ENCODE measurements around the gene TLCD1. TPM values are rescaled to one million over a fixed set of nuclear protein-coding genes. Genes with fewer than 3 reads are reported as not detected.

TLCD1 gene
- total and polyA plus RNA-seq, 2 of the 8 experiments (the other 6 are each of a cell fraction or from before 2014, with no cell fraction given) = 40.7 to 128 TPM

- no peak overlapping the region for H2BK12ac ChIP-seq (ENCODE audit: low read depth, low read length)
- H4K91ac ChIP-seq (replicated peaks; ENCODE audit: insufficient read length, low read length) = no peak overlapping the region
- no peaks in the 10 kb centered on the region for H3K4me1 ChIP-seq (replicated peaks in 1 of 4; ENCODE audit: control insufficient read depth in 3 of 4, insufficient read depth in 4 of 4, low read length in 3 of 4)
- no peak overlapping the region for H2BK15ac ChIP-seq (ENCODE audit: low read length)
- no peak overlapping the region for H3K18ac ChIP-seq (ENCODE audit: extremely low read depth, low read length)
- no peak overlapping the region for H3K4ac ChIP-seq (replicated peaks; ENCODE audit: insufficient read length, low read depth, low read length)
- no peaks in the 10 kb centered on the region for H3K27me3 ChIP-seq (replicated peaks in 1 of 4; ENCODE audit: control insufficient read depth in 3 of 4, extremely low read depth in 1 of 4, insufficient read depth in 3 of 4, low read length in 3 of 4)
- CTCF ChIA-PET (ENCODE audit: partially characterized antibody) = interaction anchor here (1.2 to 1.4 kb wide), 2 partner anchors 12 to 14 kb away, joined by 3 to 4 read pairs; no protein-coding TSS in a partner anchor
- 95% methylated on average over 3 of the region's 3 CpGs; no CpG with 5 or more reads in 1 of the 2 experiments for WGBS, 2 experiments (ENCODE audit: extremely low coverage in 1 of 2, insufficient coverage in 1 of 2, insufficient read length in 1 of 2, insufficient replicate concordance in 2 of 2, low coverage in 1 of 2, low lambda C conversion rate in 2 of 2, missing lambda C conversion rate in 1 of 2)
- no peak overlapping the region for H2BK20ac ChIP-seq (ENCODE audit: low read length)
- DNase-seq (ENCODE audit: low read depth in 1 of 2, low spot score in 2 of 2) = no peak
- H3K23me2 ChIP-seq (ENCODE audit: low read depth, low read length) = no peaks in the 10 kb centered on the region
- H2AFZ ChIP-seq (ENCODE audit: low read length) = no peak overlapping the region
- H4K20me1 ChIP-seq (replicated peaks in 1 of 2; ENCODE audit: control insufficient read depth in 1 of 2, insufficient read depth in 2 of 2, low read length in 2 of 2) = peaks cover 3% of the 10 kb centered on the region in 2 experiments
- H3K27ac ChIP-seq (ENCODE audit: low read depth, low read length) = no peak overlapping the region
- H3K56ac ChIP-seq (replicated peaks; ENCODE audit: insufficient read length, low read depth, low read length) = no peak overlapping the region
- H2BK5ac ChIP-seq (ENCODE audit: low read depth, low read length) = no peak overlapping the region
- H3K79me1 ChIP-seq (ENCODE audit: low read depth, low read length) = no peaks in the 10 kb centered on the region
- H3K9ac ChIP-seq (replicated peaks in 1 of 4; ENCODE audit: extremely low read depth in 1 of 4, low read depth in 3 of 4, low read length in 3 of 4) = no peak overlapping the region
- H3K36me3 ChIP-seq (ENCODE audit: control insufficient read depth in 2 of 4, insufficient read depth in 4 of 4, low read length in 3 of 4) = peaks cover 50 to 86% (median 80%) of the 10 kb centered on the region in 4 experiments
- H3K79me2 ChIP-seq (ENCODE audit: control insufficient read depth in 1 of 2, insufficient read depth in 2 of 2, low read length in 2 of 2) = no peaks in the 10 kb centered on the region
- H3K4me2 ChIP-seq (ENCODE audit: insufficient read depth in 1 of 2, low read depth in 2 of 2, low read length in 2 of 2) = no peak overlapping the region
- no peak overlapping the region for H4K5ac ChIP-seq (ENCODE audit: insufficient read length, low read depth, low read length)
- POLR2A ChIA-PET (ENCODE audit: partially characterized antibody) = interaction anchor here (2.4 to 6.5 kb wide), 2 partner anchors 11 kb away, joined by 6 to 35 read pairs; no protein-coding TSS in a partner anchor
- no peak for TF ChIP-seq HDAC2 (IDR thresholded peaks at IDR 0.05; ENCODE audit: borderline replicate concordance in 1 of 2, low read depth in 2 of 2, low read length in 2 of 2)
- no peak for TF ChIP-seq CTBP2 (IDR thresholded peaks at IDR 0.05; ENCODE audit: borderline replicate concordance, insufficient read depth, insufficient read length, low read length)
- TF ChIP-seq EP300 (IDR thresholded peaks at IDR 0.05; ENCODE audit: borderline replicate concordance in 1 of 2, low read depth in 2 of 2, low read length in 2 of 2) = no peak
- TF ChIP-seq HDAC6 (IDR thresholded peaks at IDR 0.05; ENCODE audit: low read depth, low read length) = no peak
- no peak for TF ChIP-seq CBX8 (IDR thresholded peaks at IDR 0.05; ENCODE audit: borderline replicate concordance, low read depth, low read length)
- TF ChIP-seq BCL11A (IDR thresholded peaks at IDR 0.05; ENCODE audit: low read depth in 2 of 2, low read length in 2 of 2) = no peak
- H3K23ac ChIP-seq (ENCODE audit: insufficient read length) = no peak overlapping the region
- no peak overlapping the region for H3K14ac ChIP-seq (ENCODE audit: insufficient read length)
- no peak overlapping the region for H3K4me3 ChIP-seq (ENCODE audit: extremely low read depth in 1 of 4, insufficient read depth in 2 of 4, low read depth in 3 of 4, low read length in 4 of 4)
- H2BK120ac ChIP-seq (replicated peaks; ENCODE audit: low read depth, low read length) = no peak overlapping the region
- no peak overlapping the region for H2AK5ac ChIP-seq (ENCODE audit: low read depth, low read length)
- no peak overlapping the region for H4K8ac ChIP-seq (ENCODE audit: extremely low read depth, insufficient read depth, low read length)
- FAIRE-seq = no peak
- no peaks in the 10 kb centered on the region for H3K9me3 ChIP-seq (ENCODE audit: insufficient read depth in 2 of 2, low read depth in 1 of 2, low read length in 1 of 2)
These were observed 37.0 kb downstream of the TLCD1 start for GRCh38 chr17:28689011-28689410.
